A549 (cell line): ENCODE measurements around the gene ALG12. TPM values are rescaled to one million over a fixed set of nuclear protein-coding genes. Genes with fewer than 3 reads are reported as not detected.

Experiments
- ATAC-seq, 2 experiments: fragments of 200-7000 bp in 1 of 2; fragments of >200 bp in 1 of 2; cut with Nextera tagmentation in 1 of 2; cut with Tn5 transposase in 1 of 2; 3 replicates each; pipeline versions ENCODE4 v1.8.0 to v1.9.1; 2018 to 2020; ENCODE audit warnings: mild to moderate bottlenecking in 1 of 2, moderate library complexity in 1 of 2
- CTCF ChIA-PET: fragments of 300-600 bp; sonication (Branson Sonifier 250); formaldehyde crosslinking; extraction: SDS; loops from one replicate; lab custom pipeline; 2021; ENCODE audit warnings: antibody characterized with exemption, inconsistent platforms; lab: Yijun Ruan, JAX
- POLR2A ChIA-PET: fragments of 350-600 bp; formaldehyde crosslinking; extraction: SDS; loops from one replicate; lab custom pipeline; 2021; ENCODE audit warnings: antibody characterized with exemption, inconsistent platforms; lab: Yijun Ruan, JAX
- DNase-seq, 2 experiments: peaks; one replicate each; pipeline versions ENCODE4 v3.0.0 to v3.0.0-alpha.2; 2011 to 2016; ENCODE audit warnings: low read depth in 1 of 2, low spot score in 1 of 2
- FAIRE-seq: peaks from 2 replicates; lab custom pipeline; 2011; peaks lifted over from hg19 to GRCh38; lab: Jason Lieb, UNC
- H3K27ac ChIP-seq, 2 experiments: fragments of >200 bp; sonication (Bioruptor Twin); formaldehyde crosslinking; 3 replicates each; pipeline ENCODE4 v1.5.1; 2016 to 2017
- H3K4me1 ChIP-seq: fragments of >200 bp; sonication (Bioruptor Twin); formaldehyde crosslinking; 3 replicates; pipeline ENCODE4 v1.6.1; 2016
- H3K4me2 ChIP-seq: fragments of >200 bp; sonication (Bioruptor Twin); formaldehyde crosslinking; 3 replicates; pipeline ENCODE4 v1.6.1; 2016
- H3K4me3 ChIP-seq: fragments of >200 bp; sonication (Bioruptor Twin); formaldehyde crosslinking; 3 replicates; pipeline ENCODE4 v1.5.1; 2016
- H3K9me3 ChIP-seq: fragments of >200 bp; sonication (Bioruptor Twin); formaldehyde crosslinking; 3 replicates; pipeline ENCODE4 v1.6.1; 2016
- CBX2 ChIP-seq: fragments of 200-600 bp; sonication (generic); IDR thresholded peaks from 2 replicates; pipeline ENCODE4 v1.6.1; 2016; ENCODE audit warnings: low read depth, mild to moderate bottlenecking, borderline replicate concordance
- RFX5 ChIP-seq: fragments of 450-650 bp; IDR thresholded peaks from 2 replicates; pipeline ENCODE4 v1.7.1; 2014; ENCODE audit warnings: antibody characterized with exemption, mild to moderate bottlenecking, moderate library complexity
- RNF2 ChIP-seq: fragments of 200-600 bp; sonication (generic); IDR thresholded peaks from 2 replicates; pipeline ENCODE4 v1.6.1; 2016; ENCODE audit warnings: low read depth, mild to moderate bottlenecking, antibody characterized with exemption, moderate library complexity, borderline replicate concordance
- WGBS: methylation state at CpG from one replicate; pipeline ENCODE4 v1.1.6; 2017; ENCODE audit errors: missing lambda C conversion rate; 5-methylcytosine and 5-hydroxymethylcytosine counted together
- polyA plus RNA-seq, 4 experiments: library from polyadenylated mRNA; depleted of rRNA in 3 of 4; stranded (reverse); fragments of >200 nt; fragmentation: RNase III in 1 of 4; extraction: RNeasy Plus Mini Kit Qiagen cat#74134 plus additional on column Dnase treatment in 1 of 4; gene quantifications; 2 replicates in 3 of 4; 3 replicates in 1 of 4; pipeline ENCODE4 v1.2.3, GENCODE V29; 2011 to 2017
- small RNA-seq, 6 experiments: library from RNA; depleted of rRNA; stranded (forward); fragments of <200 nt; gene quantifications; one replicate each; pipeline ENCODE3, GENCODE V24; 2012

Gene ALG12
- polyA plus RNA-seq, 2 of the 4 experiments (the other 2 are of a cell fraction), result 4.4 to 7.7 TPM

DNA sequence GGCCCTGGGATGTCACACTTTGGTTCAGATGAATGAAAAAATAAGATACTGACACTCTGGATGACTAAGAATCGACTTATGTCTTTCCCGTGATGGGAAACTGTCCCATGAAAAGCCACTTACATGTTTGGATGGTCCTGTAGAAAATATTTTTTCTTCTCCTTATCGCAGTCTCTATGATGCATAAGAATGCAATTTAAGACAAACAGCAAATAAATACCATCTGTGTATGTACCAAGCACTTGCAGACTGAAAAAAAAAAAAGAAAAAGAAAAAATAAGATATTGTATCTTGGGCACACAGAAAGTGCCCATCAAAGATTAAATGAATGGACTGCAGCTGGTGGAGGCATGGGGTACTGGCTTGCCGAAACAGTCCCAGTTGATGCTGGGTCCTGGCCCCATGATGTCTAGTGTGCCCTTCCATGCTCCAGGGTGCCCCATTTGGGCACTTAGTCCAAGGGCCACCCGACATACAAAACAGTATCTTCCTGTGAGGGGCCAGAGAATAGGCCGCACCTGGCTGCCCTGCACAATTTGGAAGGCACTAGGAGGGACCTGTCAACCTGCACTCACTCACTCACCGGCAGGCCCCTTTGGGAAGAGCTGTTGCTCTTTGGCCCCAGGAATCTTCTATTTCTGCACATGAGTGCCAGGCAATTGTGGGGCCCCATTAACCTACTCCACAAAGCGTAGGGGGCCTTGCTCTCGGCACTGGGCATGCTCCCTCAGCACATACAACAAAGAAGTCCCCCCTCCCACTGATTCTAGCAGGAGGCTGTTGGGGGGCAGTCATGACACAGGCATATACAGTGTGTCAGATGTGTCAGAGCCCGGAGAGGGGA, 67.1 kb downstream of the ALG12 start:
- WGBS, result 86% methylated on average over 10 of the region's 10 CpGs
- POLR2A ChIA-PET, result no interaction called here
- Histone ChIP-seq H3K4me1 (peaks cover 12% of the 10 kb centered on the region), H3K4me2 (no peak overlapping the region), H3K27ac (no peak overlapping the region), H3K4me3 (no peak overlapping the region), H3K9me3 (no peaks in the 10 kb centered on the region)
- DNase-seq (no peak), ATAC-seq (no peak), FAIRE-seq (no peak)
- TF ChIP-seq RNF2 (no peak), CBX2 (no peak), RFX5 (no peak)
- CTCF ChIA-PET, result no interaction called here

Small RNAs within 50 kb of the gene (small RNA-seq; reads per million reads assigned to genes)
- 0 to 7.3 (median 0) reads per million in 6 experiments for gene MIR6821

Other genes starting within 250 kb of the ALG12 start
- 3.7 and 4.8 TPM in 2 replicates for gene BRD1, start 90.6 kb downstream of the ALG12 start, polyA plus RNA-seq (2011; rRNA removed)
- 11.4 to 11.7 TPM (median 11.5 TPM) in 3 replicates for gene BRD1, start 90.6 kb downstream of the ALG12 start, polyA plus RNA-seq (2017; fragmentation: RNase III; extraction: RNeasy Plus Mini Kit Qiagen cat#74134 plus additional on column Dnase treatment)
- 8.6 and 12.3 TPM in 2 replicates for gene ZBED4, start 64.6 kb downstream of the ALG12 start, polyA plus RNA-seq (2011; rRNA removed)
- 8.5 to 9.5 TPM (median 8.9 TPM) in 3 replicates for gene ZBED4, start 64.6 kb downstream of the ALG12 start, polyA plus RNA-seq (2017; fragmentation: RNase III; extraction: RNeasy Plus Mini Kit Qiagen cat#74134 plus additional on column Dnase treatment)
- gene CRELD2, start 196 bp upstream of the ALG12 start, polyA plus RNA-seq (2011; rRNA removed), result 14.4 and 15.1 TPM in 2 replicates
- gene CRELD2, start 196 bp upstream of the ALG12 start, polyA plus RNA-seq (2017; fragmentation: RNase III; extraction: RNeasy Plus Mini Kit Qiagen cat#74134 plus additional on column Dnase treatment), result 18.7 to 20.6 TPM (median 18.7 TPM) in 3 replicates
- gene PIM3, start 42.3 kb upstream of the ALG12 start, polyA plus RNA-seq (2011; rRNA removed), result 3.8 and 4.4 TPM in 2 replicates
- 10.3 to 11.3 TPM (median 11.2 TPM) in 3 replicates for gene PIM3, start 42.3 kb upstream of the ALG12 start, polyA plus RNA-seq (2017; fragmentation: RNase III; extraction: RNeasy Plus Mini Kit Qiagen cat#74134 plus additional on column Dnase treatment)
- gene IL17REL, start 94.3 kb upstream of the ALG12 start, polyA plus RNA-seq (2011; rRNA removed), result 0.03 TPM in 1 of 2 replicates, not detected in the other
- gene IL17REL, start 94.3 kb upstream of the ALG12 start, polyA plus RNA-seq (2017; fragmentation: RNase III; extraction: RNeasy Plus Mini Kit Qiagen cat#74134 plus additional on column Dnase treatment), result 0.06 to 0.08 TPM (median 0.07 TPM) in 3 replicates
- gene TTLL8, start 139.9 kb upstream of the ALG12 start, polyA plus RNA-seq (2011; rRNA removed), result not detected in 2 replicates
- gene TTLL8, start 139.9 kb upstream of the ALG12 start, polyA plus RNA-seq (2017; fragmentation: RNase III; extraction: RNeasy Plus Mini Kit Qiagen cat#74134 plus additional on column Dnase treatment), result not detected in 3 replicates
- gene MLC1, start 167.0 kb upstream of the ALG12 start, polyA plus RNA-seq (2011; rRNA removed), result not detected in 2 replicates
- not detected in 3 replicates for gene MLC1, start 167.0 kb upstream of the ALG12 start, polyA plus RNA-seq (2017; fragmentation: RNase III; extraction: RNeasy Plus Mini Kit Qiagen cat#74134 plus additional on column Dnase treatment)
- 0.04 TPM in 1 of 2 replicates, not detected in the other for gene MOV10L1, start 171.6 kb upstream of the ALG12 start, polyA plus RNA-seq (2011; rRNA removed)
- gene MOV10L1, start 171.6 kb upstream of the ALG12 start, polyA plus RNA-seq (2017; fragmentation: RNase III; extraction: RNeasy Plus Mini Kit Qiagen cat#74134 plus additional on column Dnase treatment), result 0.04 to 0.30 TPM in 2 of 3 replicates, not detected in the other